GM21515 (cell line): ENCODE measurements around the gene SP140.
"Not testable (repeated sequence)": the region's sequence is repeated elsewhere in the genome, so short reads cannot be mapped to it uniquely, and the experiment has no call there.

Experiments
- ATAC-seq: cut with Tn5 transposase; IDR thresholded peaks from one replicate; pipeline ENCODE4 v1.9.1; 2021; ENCODE audit not compliant: unreplicated experiment

Gene SP140

GRCh38 chr2:230225486-230225885 is at the start of gene SP140:
TSS of gene SP140 (plus strand) at chr2:230225736. CDS start at chr2:230225845, 109 bp downstream.
- ATAC-seq = peak; percentile 75

- ATAC-seq = no peak
Measured at GRCh38 chr2:230176996-230177395, 48.5 kb upstream of the SP140 start.

GRCh38 chr2:230178546-230179485 is 46.7 kb upstream of the SP140 start:
- ATAC-seq = no peak

GRCh38 chr2:230179907-230180306 is 45.6 kb upstream of the SP140 start:
- no peak for ATAC-seq

GRCh38 chr2:230181195-230181594 is 44.3 kb upstream of the SP140 start:
- ATAC-seq = no peak

- no peak for ATAC-seq
Measured at GRCh38 chr2:230184727-230185578, 40.6 kb upstream of the SP140 start.

GRCh38 chr2:230202430-230203109 is 23.0 kb upstream of the SP140 start:
- ATAC-seq = peak; percentile 46

GRCh38 chr2:230203110-230203676 is 22.3 kb upstream of the SP140 start:
- peak; percentile 43 for ATAC-seq

GRCh38 chr2:230205034-230205433 is 20.5 kb upstream of the SP140 start:
- peak; percentile 40 for ATAC-seq

GRCh38 chr2:230205721-230206120 is 19.8 kb upstream of the SP140 start:
- no peak for ATAC-seq

GRCh38 chr2:230208576-230208975 is 17.0 kb upstream of the SP140 start:
- no peak for ATAC-seq

GRCh38 chr2:230209422-230210051 is 16.0 kb upstream of the SP140 start:
- ATAC-seq = no peak

GRCh38 chr2:230216489-230216888 is 9.0 kb upstream of the SP140 start:
- ATAC-seq = no peak

- no peak for ATAC-seq
Measured at GRCh38 chr2:230217424-230217823, 8.1 kb upstream of the SP140 start.

- no peak for ATAC-seq
Measured at GRCh38 chr2:230218421-230218820, 7.1 kb upstream of the SP140 start.

- ATAC-seq = peak; percentile 75
Measured at GRCh38 chr2:230219419-230220331, 5.9 kb upstream of the SP140 start, which contains the start of gene SP110. TSS of gene SP110 (minus strand) at chr2:230219984. CDS start at chr2:230216927, 3,057 bp downstream.

- no peak for ATAC-seq
Measured at GRCh38 chr2:230220347-230220969, 5.1 kb upstream of the SP140 start.

- no peak for ATAC-seq
Measured at GRCh38 chr2:230221493-230221892, 4.0 kb upstream of the SP140 start.

GRCh38 chr2:230222829-230223228 is 2.7 kb upstream of the SP140 start:
- ATAC-seq = not testable (repeated sequence)
